Measurements from ENCODE around the gene IFNLR1. TPM values are rescaled to one million over a fixed set of nuclear protein-coding genes. Genes with fewer than 3 reads are reported as not detected.

The IFNLR1 gene
- total RNA-seq, 4 donors from 2014 or later = 9.1 to 38.2 (median 36.1) TPM

GRCh38 chr1:24123611-24124010, 63.5 kb downstream of the IFNLR1 start:
- DNase-seq = no peak
- H3K4me3 ChIP-seq = no peak overlapping the region
- H3K9me3 ChIP-seq = no peaks in the 10 kb centered on the region
- no peaks in the 10 kb centered on the region for H3K27me3 ChIP-seq
- peaks cover 0 to 20% (median 0%) of the 10 kb centered on the region in 3 donors for H3K36me3 ChIP-seq
- H3K4me1 ChIP-seq = peaks cover 0 to 38% (median 7%) of the 10 kb centered on the region in 4 donors
- H3K27ac ChIP-seq = no peak overlapping the region
- TF ChIP-seq CTCF (IDR thresholded peaks at IDR 0.05) = no peak
- no peak for TF ChIP-seq POLR2A (IDR thresholded peaks at IDR 0.05)

DNA sequence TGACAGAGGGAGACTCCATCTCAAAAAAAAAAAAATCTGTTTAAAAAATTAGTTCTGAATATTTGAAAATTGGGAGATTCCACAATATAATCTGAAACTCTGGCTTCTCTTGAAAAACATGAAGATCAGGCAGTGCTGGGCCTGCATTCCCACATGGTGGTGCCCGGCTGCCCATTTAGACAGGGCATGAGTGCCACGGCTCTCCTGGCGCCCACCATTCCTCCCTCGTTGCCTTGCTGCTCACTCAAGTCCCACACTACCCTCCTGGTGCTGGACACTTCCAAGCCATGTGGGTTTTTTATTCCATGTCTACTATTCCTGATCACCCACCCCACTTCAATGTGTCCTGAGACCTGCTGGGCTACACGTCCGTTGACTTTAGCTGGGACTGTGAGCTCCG, 64.3 kb downstream of the IFNLR1 start:
- Histone ChIP-seq H3K27ac (no peak overlapping the region), H3K4me3 (no peak overlapping the region), H3K27me3 (no peaks in the 10 kb centered on the region), H3K9me3 (no peaks in the 10 kb centered on the region), H3K36me3 (peaks cover 0 to 20% (median 0%) of the 10 kb centered on the region in 3 donors), H3K4me1 (peaks cover 0 to 46% (median 7%) of the 10 kb centered on the region in 4 donors)
- peak in 1 of 3 donors; percentile 30 for DNase-seq
- no peak for TF ChIP-seq CTCF (IDR thresholded peaks at IDR 0.05)
- TF ChIP-seq POLR2A (IDR thresholded peaks at IDR 0.05) = no peak

DNA sequence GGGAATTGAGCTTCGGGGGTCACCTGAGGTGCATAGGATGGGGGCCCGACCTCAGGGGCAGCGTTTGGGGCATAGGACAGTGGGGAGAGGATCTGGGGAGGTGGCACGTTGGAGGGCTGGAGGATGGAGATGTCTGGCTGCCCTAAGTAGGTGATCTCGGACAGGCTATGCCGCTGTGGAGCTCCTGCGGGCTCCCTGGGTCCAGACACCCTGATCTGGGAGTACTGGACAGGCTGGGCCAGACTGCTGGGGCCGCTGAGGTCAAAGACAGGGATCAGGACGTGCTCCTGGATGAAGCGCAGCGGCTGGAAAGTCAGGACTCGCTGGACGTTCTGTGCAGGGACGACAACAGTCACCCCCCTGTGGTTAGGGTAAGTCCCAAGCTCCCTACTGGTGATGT, 65.7 kb downstream of the IFNLR1 start:
- peak overlapping the region in 2 of 4 donors; percentile 82 to 96 for H3K27ac ChIP-seq
- no peaks in the 10 kb centered on the region for H3K27me3 ChIP-seq
- peaks cover 0 to 52% (median 9%) of the 10 kb centered on the region in 4 donors for H3K4me1 ChIP-seq
- no peak overlapping the region for H3K4me3 ChIP-seq
- peak in 1 of 3 donors; percentile 38 for DNase-seq
- no peaks in the 10 kb centered on the region for H3K9me3 ChIP-seq
- H3K36me3 ChIP-seq = peaks cover 0 to 20% (median 0%) of the 10 kb centered on the region in 3 donors
- no peak for TF ChIP-seq POLR2A (IDR thresholded peaks at IDR 0.05)
- no peak for TF ChIP-seq CTCF (IDR thresholded peaks at IDR 0.05)

GRCh38 chr1:24120965-24121364, 66.1 kb downstream of the IFNLR1 start:
- peaks cover 0 to 52% (median 9%) of the 10 kb centered on the region in 4 donors for H3K4me1 ChIP-seq
- no peak for DNase-seq
- peaks cover 0 to 15% (median 0%) of the 10 kb centered on the region in 3 donors for H3K36me3 ChIP-seq

GRCh38 chr1:24119859-24120756, 67.0 kb downstream of the IFNLR1 start:
- Histone ChIP-seq H3K4me1 (peaks cover 0 to 52% (median 9%) of the 10 kb centered on the region in 4 donors), H3K4me3 (peak overlapping the region in 1 of 4 donors; percentile 18), H3K9me3 (no peaks in the 10 kb centered on the region), H3K36me3 (peaks cover 0 to 8% (median 0%) of the 10 kb centered on the region in 3 donors), H3K27ac (peak overlapping the region in 3 of 4 donors; percentile 44 to 96 (median 82)), H3K27me3 (no peaks in the 10 kb centered on the region)
- DNase-seq = peak in 2 of 3 donors; percentile 83 to 84
- TF ChIP-seq CTCF (IDR thresholded peaks at IDR 0.05) (peak in 1 of 6 experiments; percentile 7), POLR2A (IDR thresholded peaks at IDR 0.05) (peak in 1 of 2 donors; percentile 67)

More at GRCh38 chr1:24120965-24121364, 66.1 kb downstream of the IFNLR1 start:
- no peak overlapping the region for H3K4me3 ChIP-seq
- peak overlapping the region in 3 of 4 donors; percentile 44 to 96 (median 82) for H3K27ac ChIP-seq
- no peaks in the 10 kb centered on the region for H3K9me3 ChIP-seq
- TF ChIP-seq CTCF (IDR thresholded peaks at IDR 0.05) (no peak), POLR2A (IDR thresholded peaks at IDR 0.05) (no peak)
- no peaks in the 10 kb centered on the region for H3K27me3 ChIP-seq

Data from Peyer's patch (tissue), 4 donors.